OCI-LY3 (cell line): ENCODE measurements around the gene KBTBD12.

Experiments used
- CTCF ChIP-seq: fragments of 200-600, 300-600 bp; sonication (generic); IDR thresholded peaks from 2 replicates; pipeline ENCODE4 v1.5.1; 2014; ENCODE audit warnings: antibody characterized with exemption, low read length, low read depth
- EZH2phosphoT487 ChIP-seq: fragments of 200-600 bp; shearing (Covaris generic); IDR thresholded peaks from 2 replicates; pipeline ENCODE4 v1.6.1; 2018; ENCODE audit warnings: antibody characterized with exemption, mixed run types, low read depth

- no peak for TF ChIP-seq CTCF
- TF ChIP-seq EZH2phosphoT487: no peak
Measured at GRCh38 chr3:127991251-127991650, 76.2 kb downstream of the KBTBD12 start.
